ENCODE data around the gene CATSPERD.
"Not testable (repeated sequence)": the region's sequence is repeated elsewhere in the genome, so short reads cannot be mapped to it uniquely, and the experiment has no call there.

Gene CATSPERD

GRCh38 chr19:5697022-5697889, 23.2 kb upstream of the CATSPERD start:
- DNase-seq (ENCODE audit: low read depth), result no peak

GRCh38 chr19:5697890-5698634, 22.4 kb upstream of the CATSPERD start:
- no peak for DNase-seq (ENCODE audit: low read depth)

- no peak for DNase-seq (ENCODE audit: low read depth)
Measured at GRCh38 chr19:5698635-5699422, 21.6 kb upstream of the CATSPERD start.

- DNase-seq (ENCODE audit: low read depth), result no peak
Measured at GRCh38 chr19:5700455-5701092, 19.9 kb upstream of the CATSPERD start.

GRCh38 chr19:5702053-5702410, 18.4 kb upstream of the CATSPERD start:
- not testable (repeated sequence) for DNase-seq (ENCODE audit: low read depth)

- DNase-seq (ENCODE audit: low read depth), result no peak
Measured at GRCh38 chr19:5703819-5704818, 16.3 kb upstream of the CATSPERD start.

GRCh38 chr19:5705552-5705951, 14.9 kb upstream of the CATSPERD start:
- no peak for DNase-seq (ENCODE audit: low read depth)

GRCh38 chr19:5706876-5707573, 13.4 kb upstream of the CATSPERD start:
- DNase-seq (ENCODE audit: low read depth), result no peak

- no peak for DNase-seq (ENCODE audit: low read depth)
Measured at GRCh38 chr19:5707576-5708575, 12.6 kb upstream of the CATSPERD start.

GRCh38 chr19:5711025-5711424, 9.4 kb upstream of the CATSPERD start:
- DNase-seq (ENCODE audit: low read depth), result no peak

GRCh38 chr19:5711713-5712161, 8.7 kb upstream of the CATSPERD start:
- DNase-seq (ENCODE audit: low read depth), result no peak

- no peak for DNase-seq (ENCODE audit: low read depth)
Measured at GRCh38 chr19:5713228-5713627, 7.2 kb upstream of the CATSPERD start.

GRCh38 chr19:5714816-5715215, 5.6 kb upstream of the CATSPERD start:
- no peak for DNase-seq (ENCODE audit: low read depth)

- no peak for DNase-seq (ENCODE audit: low read depth)
Measured at GRCh38 chr19:5717215-5717935, 3.1 kb upstream of the CATSPERD start.

GRCh38 chr19:5718037-5718578, 2.3 kb upstream of the CATSPERD start:
- DNase-seq (ENCODE audit: low read depth), result no peak

- no peak for DNase-seq (ENCODE audit: low read depth)
Measured at GRCh38 chr19:5718579-5719273, 1.7 kb upstream of the CATSPERD start.

GRCh38 chr19:5719274-5719960, 1.0 kb upstream of the CATSPERD start:
- DNase-seq (ENCODE audit: low read depth), result no peak
